ENCODE results near the gene TRIM47. TPM values are rescaled to one million over a fixed set of nuclear protein-coding genes. Genes with fewer than 3 reads are reported as not detected.

TRIM47 gene
- total and polyA plus RNA-seq, 2 of the 13 experiments (the other 11 are each of a cell fraction or from before 2014, with no cell fraction given) = 33.5 to 82.0 TPM

DNA sequence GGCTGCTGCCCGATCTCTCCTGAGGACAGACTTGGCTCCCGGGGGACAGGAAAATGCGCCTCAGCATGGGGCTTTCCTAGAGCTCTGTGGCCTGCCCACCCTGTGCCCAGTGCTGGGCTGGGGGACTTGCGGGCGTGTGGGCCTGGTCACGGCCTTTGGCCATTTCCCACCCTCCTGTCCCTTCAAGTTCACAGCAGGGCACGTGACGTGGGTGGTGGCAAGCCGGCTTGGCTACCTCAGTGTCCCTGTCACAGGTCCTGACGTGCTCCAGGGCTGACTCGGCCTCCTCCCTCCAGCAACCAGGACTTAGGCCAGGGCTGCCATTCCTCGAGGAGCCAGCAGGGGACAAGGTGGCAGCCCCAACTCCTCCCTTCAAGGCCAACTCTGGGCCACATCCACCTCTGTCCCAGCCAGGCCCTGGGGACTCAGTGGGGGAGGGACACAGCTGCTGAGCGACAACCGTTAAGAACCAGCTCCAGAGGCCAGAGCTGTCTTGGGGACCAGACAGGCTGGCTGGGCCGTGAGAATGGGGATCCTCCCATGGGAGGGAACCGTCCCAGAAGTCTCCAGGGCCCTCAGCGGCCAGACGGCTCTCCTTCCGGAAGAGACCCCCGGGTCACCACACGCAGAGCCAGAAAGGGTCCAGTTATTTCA, 33.2 kb downstream of the TRIM47 start (continued):
- TF ChIP-seq, protein P1, sequence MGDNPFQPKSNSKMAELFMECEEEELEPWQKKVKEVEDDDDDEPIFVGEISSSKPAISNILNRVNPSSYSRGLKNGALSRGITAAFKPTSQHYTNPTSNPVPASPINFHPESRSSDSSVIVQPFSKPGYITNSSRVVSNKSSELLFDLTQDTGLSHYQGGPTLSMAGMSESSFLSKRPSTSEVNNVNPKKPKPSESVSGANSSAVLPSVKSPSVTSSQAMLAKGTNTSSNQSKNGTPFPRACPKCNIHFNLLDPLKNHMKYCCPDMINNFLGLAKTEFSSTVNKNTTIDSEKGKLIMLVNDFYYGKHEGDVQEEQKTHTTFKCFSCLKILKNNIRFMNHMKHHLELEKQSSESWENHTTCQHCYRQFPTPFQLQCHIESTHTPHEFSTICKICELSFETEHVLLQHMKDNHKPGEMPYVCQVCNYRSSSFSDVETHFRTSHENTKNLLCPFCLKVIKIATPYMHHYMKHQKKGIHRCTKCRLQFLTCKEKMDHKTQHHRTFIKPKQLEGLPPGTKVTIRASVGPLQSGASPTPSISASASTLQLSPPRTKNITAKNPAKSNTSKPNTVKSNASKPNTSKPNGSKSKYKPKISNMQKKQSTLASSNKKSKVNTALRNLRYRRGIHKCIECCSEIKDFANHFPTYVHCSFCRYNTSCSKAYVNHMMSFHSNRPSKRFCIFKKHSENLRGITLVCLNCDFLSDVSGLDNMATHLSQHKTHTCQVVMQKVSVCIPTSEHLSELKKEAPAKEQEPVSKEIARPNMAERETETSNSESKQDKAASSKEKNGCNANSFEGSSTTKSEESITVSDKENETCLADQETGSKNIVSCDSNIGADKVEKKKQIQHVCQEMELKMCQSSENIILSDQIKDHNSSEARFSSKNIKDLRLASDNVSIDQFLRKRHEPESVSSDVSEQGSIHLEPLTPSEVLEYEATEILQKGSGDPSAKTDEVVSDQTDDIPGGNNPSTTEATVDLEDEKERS (CRISPR knock-in tag; IDR thresholded peaks at IDR 0.05) = peak; percentile 95
- TF ChIP-seq ZNF12 (CRISPR knock-in tag; IDR thresholded peaks at IDR 0.05) = no peak; the same call in 1 of the 2 replicates
- TF ChIP-seq, protein P2, sequence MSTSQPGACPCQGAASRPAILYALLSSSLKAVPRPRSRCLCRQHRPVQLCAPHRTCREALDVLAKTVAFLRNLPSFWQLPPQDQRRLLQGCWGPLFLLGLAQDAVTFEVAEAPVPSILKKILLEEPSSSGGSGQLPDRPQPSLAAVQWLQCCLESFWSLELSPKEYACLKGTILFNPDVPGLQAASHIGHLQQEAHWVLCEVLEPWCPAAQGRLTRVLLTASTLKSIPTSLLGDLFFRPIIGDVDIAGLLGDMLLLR (CRISPR knock-in tag; IDR thresholded peaks at IDR 0.05) = no peak
- TF ChIP-seq KAT8 (CRISPR knock-in tag; IDR thresholded peaks at IDR 0.05) = peak; percentile 16; the same call in 1 of the 2 replicates
- TF ChIP-seq ARID3A (IDR thresholded peaks at IDR 0.05; ENCODE audit: low read depth, low read length) = 0 out of 2 replicates have a peak, but pooled peaks have one; percentile 28
- TF ChIP-seq SYNCRIP (IDR thresholded peaks at IDR 0.05; ENCODE audit: insufficient read depth, low read depth, low read length) = no peak
- TF ChIP-seq, protein P3, sequence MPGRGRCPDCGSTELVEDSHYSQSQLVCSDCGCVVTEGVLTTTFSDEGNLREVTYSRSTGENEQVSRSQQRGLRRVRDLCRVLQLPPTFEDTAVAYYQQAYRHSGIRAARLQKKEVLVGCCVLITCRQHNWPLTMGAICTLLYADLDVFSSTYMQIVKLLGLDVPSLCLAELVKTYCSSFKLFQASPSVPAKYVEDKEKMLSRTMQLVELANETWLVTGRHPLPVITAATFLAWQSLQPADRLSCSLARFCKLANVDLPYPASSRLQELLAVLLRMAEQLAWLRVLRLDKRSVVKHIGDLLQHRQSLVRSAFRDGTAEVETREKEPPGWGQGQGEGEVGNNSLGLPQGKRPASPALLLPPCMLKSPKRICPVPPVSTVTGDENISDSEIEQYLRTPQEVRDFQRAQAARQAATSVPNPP (CRISPR knock-in tag; IDR thresholded peaks at IDR 0.05) = no peak
- TF ChIP-seq TEAD2 (CRISPR knock-in tag; IDR thresholded peaks at IDR 0.05) = no peak
- no peak for TF ChIP-seq HNRNPUL1 (IDR thresholded peaks at IDR 0.05; ENCODE audit: low read depth, low read length)
- TF ChIP-seq NCOA1 (CRISPR knock-in tag; IDR thresholded peaks at IDR 0.05) = 0 out of 2 replicates have a peak, but pooled peaks have one; percentile 40
- TF ChIP-seq RBAK (CRISPR knock-in tag; IDR thresholded peaks at IDR 0.05) = peak; percentile 61; the same call in 1 of the 2 replicates
- TF ChIP-seq MEIS1 (CRISPR knock-in tag; IDR thresholded peaks at IDR 0.05; ENCODE audit: borderline replicate concordance) = peak; percentile 67; the same call in 1 of the 2 replicates
- TF ChIP-seq NRL (CRISPR knock-in tag; IDR thresholded peaks at IDR 0.05; ENCODE audit: borderline replicate concordance) = peak; percentile 78
- TF ChIP-seq, protein P4, sequence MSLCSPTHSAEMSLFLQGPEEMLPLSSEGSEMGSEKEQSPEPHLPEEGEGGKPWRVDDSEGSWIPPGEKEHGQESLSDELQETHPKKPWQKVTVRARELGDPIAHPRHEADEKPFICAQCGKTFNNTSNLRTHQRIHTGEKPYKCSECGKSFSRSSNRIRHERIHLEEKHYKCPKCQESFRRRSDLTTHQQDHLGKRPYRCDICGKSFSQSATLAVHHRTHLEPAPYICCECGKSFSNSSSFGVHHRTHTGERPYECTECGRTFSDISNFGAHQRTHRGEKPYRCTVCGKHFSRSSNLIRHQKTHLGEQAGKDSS (CRISPR knock-in tag; IDR thresholded peaks at IDR 0.05; ENCODE audit: borderline replicate concordance, low read depth) = peak; percentile 86; the same call in 1 of the 2 replicates
- TF ChIP-seq, protein P5, sequence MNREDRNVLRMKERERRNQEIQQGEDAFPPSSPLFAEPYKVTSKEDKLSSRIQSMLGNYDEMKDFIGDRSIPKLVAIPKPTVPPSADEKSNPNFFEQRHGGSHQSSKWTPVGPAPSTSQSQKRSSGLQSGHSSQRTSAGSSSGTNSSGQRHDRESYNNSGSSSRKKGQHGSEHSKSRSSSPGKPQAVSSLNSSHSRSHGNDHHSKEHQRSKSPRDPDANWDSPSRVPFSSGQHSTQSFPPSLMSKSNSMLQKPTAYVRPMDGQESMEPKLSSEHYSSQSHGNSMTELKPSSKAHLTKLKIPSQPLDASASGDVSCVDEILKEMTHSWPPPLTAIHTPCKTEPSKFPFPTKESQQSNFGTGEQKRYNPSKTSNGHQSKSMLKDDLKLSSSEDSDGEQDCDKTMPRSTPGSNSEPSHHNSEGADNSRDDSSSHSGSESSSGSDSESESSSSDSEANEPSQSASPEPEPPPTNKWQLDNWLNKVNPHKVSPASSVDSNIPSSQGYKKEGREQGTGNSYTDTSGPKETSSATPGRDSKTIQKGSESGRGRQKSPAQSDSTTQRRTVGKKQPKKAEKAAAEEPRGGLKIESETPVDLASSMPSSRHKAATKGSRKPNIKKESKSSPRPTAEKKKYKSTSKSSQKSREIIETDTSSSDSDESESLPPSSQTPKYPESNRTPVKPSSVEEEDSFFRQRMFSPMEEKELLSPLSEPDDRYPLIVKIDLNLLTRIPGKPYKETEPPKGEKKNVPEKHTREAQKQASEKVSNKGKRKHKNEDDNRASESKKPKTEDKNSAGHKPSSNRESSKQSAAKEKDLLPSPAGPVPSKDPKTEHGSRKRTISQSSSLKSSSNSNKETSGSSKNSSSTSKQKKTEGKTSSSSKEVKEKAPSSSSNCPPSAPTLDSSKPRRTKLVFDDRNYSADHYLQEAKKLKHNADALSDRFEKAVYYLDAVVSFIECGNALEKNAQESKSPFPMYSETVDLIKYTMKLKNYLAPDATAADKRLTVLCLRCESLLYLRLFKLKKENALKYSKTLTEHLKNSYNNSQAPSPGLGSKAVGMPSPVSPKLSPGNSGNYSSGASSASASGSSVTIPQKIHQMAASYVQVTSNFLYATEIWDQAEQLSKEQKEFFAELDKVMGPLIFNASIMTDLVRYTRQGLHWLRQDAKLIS (CRISPR knock-in tag; IDR thresholded peaks at IDR 0.05) = peak; percentile 89
- TF ChIP-seq ZNF841 (CRISPR knock-in tag; IDR thresholded peaks at IDR 0.05; ENCODE audit: borderline replicate concordance) = no peak
- TF ChIP-seq POLR2G (IDR thresholded peaks at IDR 0.05; ENCODE audit: low read depth, low read length) = peak; percentile 69

Data from HepG2 (cell line).